MM.1S (cell line): ENCODE data around the gene GPC5.

ENCODE experiments used
- DNase-seq: peaks from one replicate; pipeline ENCODE4 v3.0.0-alpha.2; 2015
- H2AFZ ChIP-seq: fragments of 300-600 bp; sonication (generic); 2 replicates; pipeline ENCODE4 v1.6.0; 2016; ENCODE audit warnings: antibody characterized with exemption, low read length
- H3F3A ChIP-seq: fragments of 300-600 bp; sonication (generic); 2 replicates; pipeline ENCODE4 v1.6.1; 2016; ENCODE audit warnings: mild to moderate bottlenecking, antibody characterized with exemption, low read length, moderate library complexity, mixed read lengths; ENCODE audit not compliant: insufficient read depth
- H3K27ac ChIP-seq: fragments of 300-600 bp; sonication (generic); 2 replicates; pipeline ENCODE4 v1.5.1; 2016; ENCODE audit warnings: mild to moderate bottlenecking, low read length
- H3K27me3 ChIP-seq: fragments of 300-600 bp; sonication (generic); replicated peaks from 2 replicates; pipeline ENCODE4 v1.6.0; 2016; ENCODE audit warnings: low read length; ENCODE audit not compliant: insufficient read depth
- H3K36me3 ChIP-seq: fragments of 300-600 bp; sonication (generic); replicated peaks from 2 replicates; pipeline ENCODE4 v1.6.1; 2016; ENCODE audit warnings: mild to moderate bottlenecking, low read length, mixed read lengths; ENCODE audit not compliant: insufficient read depth
- H3K4me1 ChIP-seq: fragments of 300-600 bp; sonication (generic); 2 replicates; pipeline ENCODE4 v1.6.1; 2016; ENCODE audit warnings: low read length, mixed read lengths
- H3K4me2 ChIP-seq: fragments of 300-600 bp; sonication (generic); 2 replicates; pipeline ENCODE4 v1.6.0; 2016; ENCODE audit warnings: low read depth, low read length
- H3K4me3 ChIP-seq: fragments of 300-600 bp; sonication (generic); 2 replicates; pipeline ENCODE4 v1.5.1; 2016; ENCODE audit warnings: low read length, mixed read lengths
- H3K79me2 ChIP-seq: fragments of 300-600 bp; sonication (generic); 2 replicates; pipeline ENCODE4 v1.6.1; 2016; ENCODE audit warnings: mixed run types, low read length, mixed read lengths
- H3K9ac ChIP-seq: fragments of 300-600 bp; sonication (generic); 2 replicates; pipeline ENCODE4 v1.6.1; 2016; ENCODE audit warnings: low read length, mixed read lengths
- H3K9me2 ChIP-seq: fragments of 300-600 bp; sonication (generic); replicated peaks from 2 replicates; pipeline ENCODE4 v1.6.1; 2016; ENCODE audit warnings: mild to moderate bottlenecking, low read length, mixed read lengths; ENCODE audit not compliant: insufficient read depth
- H3K9me3 ChIP-seq: fragments of 300-600 bp; sonication (generic); replicated peaks from 2 replicates; pipeline ENCODE4 v1.6.1; 2016; ENCODE audit warnings: mild to moderate bottlenecking, low read length, mixed read lengths; ENCODE audit not compliant: insufficient read depth
- H4K20me1 ChIP-seq: fragments of 300-600 bp; sonication (generic); 2 replicates; pipeline ENCODE4 v1.6.1; 2016; ENCODE audit warnings: mild to moderate bottlenecking, low read length, moderate library complexity, mixed read lengths; ENCODE audit not compliant: insufficient read depth
- CTCF ChIP-seq: fragments of 300-600 bp; sonication (generic); IDR thresholded peaks from 2 replicates; pipeline ENCODE4 v1.5.1; 2016; ENCODE audit warnings: antibody characterized with exemption, low read length, mixed read lengths
- EZH2 ChIP-seq: fragments of 300-600 bp; sonication (generic); optimal IDR thresholded peaks from 2 replicates; pipeline ENCODE3; 2017; ENCODE audit warnings: low read depth, mild to moderate bottlenecking, antibody characterized with exemption, low read length, mixed read lengths
- EZH2phosphoT487 ChIP-seq: fragments of 300-600 bp; sonication (generic); IDR thresholded peaks from 2 replicates; pipeline ENCODE4 v1.6.1; 2018; ENCODE audit warnings: antibody characterized with exemption, low read length

Gene GPC5

GRCh38 chr13:92807966-92808365 lies 1409.5 kb downstream of the GPC5 start:
- Histone ChIP-seq H3K4me1 (no peaks in the 10 kb centered on the region), H3F3A (no peaks in the 10 kb centered on the region), H3K4me3 (no peak overlapping the region), H3K9me2 (no peaks in the 10 kb centered on the region), H3K27me3 (no peaks in the 10 kb centered on the region), H3K9ac (no peak overlapping the region), H3K27ac (no peak overlapping the region), H4K20me1 (no peaks in the 10 kb centered on the region), H2AFZ (no peak overlapping the region), H3K36me3 (no peaks in the 10 kb centered on the region), H3K4me2 (no peak overlapping the region), H3K79me2 (no peaks in the 10 kb centered on the region), H3K9me3 (no peaks in the 10 kb centered on the region)
- TF ChIP-seq CTCF (no peak), EZH2phosphoT487 (no peak), EZH2 (no peak)
- DNase-seq, result no peak

- Histone ChIP-seq H3K79me2 (no peaks in the 10 kb centered on the region), H4K20me1 (no peaks in the 10 kb centered on the region), H3F3A (no peaks in the 10 kb centered on the region), H3K4me1 (no peaks in the 10 kb centered on the region), H2AFZ (no peak overlapping the region), H3K36me3 (no peaks in the 10 kb centered on the region), H3K9me2 (no peaks in the 10 kb centered on the region), H3K4me2 (no peak overlapping the region), H3K9me3 (no peaks in the 10 kb centered on the region), H3K4me3 (no peak overlapping the region), H3K27me3 (no peaks in the 10 kb centered on the region), H3K27ac (no peak overlapping the region), H3K9ac (no peak overlapping the region)
- TF ChIP-seq EZH2phosphoT487 (no peak), CTCF (no peak), EZH2 (no peak)
- DNase-seq, result no peak
Measured at GRCh38 chr13:92821324-92821723, 1422.9 kb downstream of the GPC5 start.

GRCh38 chr13:92823059-92823458 lies 1424.6 kb downstream of the GPC5 start:
- Histone ChIP-seq H3K4me2 (no peak overlapping the region), H3F3A (no peaks in the 10 kb centered on the region), H3K4me1 (no peaks in the 10 kb centered on the region), H3K36me3 (no peaks in the 10 kb centered on the region), H2AFZ (no peak overlapping the region), H3K27me3 (no peaks in the 10 kb centered on the region), H3K9me2 (no peaks in the 10 kb centered on the region), H3K9me3 (no peaks in the 10 kb centered on the region), H4K20me1 (no peaks in the 10 kb centered on the region), H3K79me2 (no peaks in the 10 kb centered on the region), H3K27ac (no peak overlapping the region), H3K9ac (no peak overlapping the region), H3K4me3 (no peak overlapping the region)
- DNase-seq, result no peak
- TF ChIP-seq EZH2 (no peak), CTCF (no peak), EZH2phosphoT487 (no peak)
